Heart left ventricle (tissue), 16 donors: ENCODE measurements around the gene GPX1. TPM values are rescaled to one million over a fixed set of nuclear protein-coding genes. Genes with fewer than 3 reads are reported as not detected.
"Not testable (repeated sequence)": the region's sequence is repeated elsewhere in the genome, so short reads cannot be mapped to it uniquely, and the experiment has no call there.

ENCODE experiments used
- ATAC-seq, 4 donors: fragments of 200-7000 bp; cut with Tn5 transposase; one replicate each; pipeline ENCODE4 v1.9.1; 2020 to 2022; ENCODE audit warnings: moderate library complexity in 4 of 4, mild to moderate bottlenecking in 3 of 4, moderate number of reproducible peaks in 1 of 4
- DNase-seq, 5 donors: peaks; one replicate each; pipeline ENCODE4 v3.0.0-alpha.2; 2020
- H3K27ac ChIP-seq, 12 donors: fragments of 200-600 bp; sonication (generic) in 4 of 12; one replicate each; pipeline versions ENCODE4 v1.5.0 to v1.8.0; 2016 to 2022; ENCODE audit warnings: mild to moderate bottlenecking in 2 of 12
- H3K27me3 ChIP-seq, 9 donors: fragments of 200-600 bp; sonication (generic) in 2 of 9; one replicate each; pipeline versions ENCODE4 v1.5.1 to v1.8.0; 2016 to 2022; ENCODE audit warnings: mild to moderate bottlenecking in 3 of 9
- H3K36me3 ChIP-seq, 9 donors: fragments of 200-600 bp; sonication (generic) in 2 of 9; one replicate each; pipeline versions ENCODE4 v1.5.0 to v1.8.0; 2018 to 2022; ENCODE audit warnings: mild to moderate bottlenecking in 2 of 9
- H3K4me1 ChIP-seq, 12 donors: fragments of 200-600 bp; sonication (generic) in 4 of 12; one replicate each; pipeline versions ENCODE4 v1.5.0 to v1.8.0; 2016 to 2022; ENCODE audit warnings: mild to moderate bottlenecking in 3 of 12
- H3K4me3 ChIP-seq, 12 donors: fragments of 200-600 bp; sonication (generic) in 4 of 12; one replicate each; pipeline versions ENCODE4 v1.5.0 to v1.8.0; 2017 to 2022; ENCODE audit warnings: mild to moderate bottlenecking in 9 of 12, moderate library complexity in 4 of 12
- H3K9me3 ChIP-seq, 12 donors: fragments of 200-600 bp; sonication (generic) in 4 of 12; one replicate each; pipeline versions ENCODE4 v1.5.0 to v1.8.0; 2016 to 2022; ENCODE audit warnings: mild to moderate bottlenecking in 1 of 12
- POLR2A ChIP-seq, 2 donors: fragments of 450-650 bp; IDR thresholded peaks; one replicate each; pipeline ENCODE4 v1.6.1; 2017; ENCODE audit warnings: antibody characterized with exemption in 2 of 2, mild to moderate bottlenecking in 2 of 2, moderate library complexity in 2 of 2
- WGBS, 4 donors: extraction: QIAGEN DNeasy Blood & Tissue Kit in 2 of 4; methylation state at CpG; one replicate each; pipeline versions ENCODE4 v1.1.5 to v1.1.7; 2013 to 2018; 5-methylcytosine and 5-hydroxymethylcytosine counted together
- intact Hi-C, 10 donors: fragments of 100-400 bp; cut with DNase I; formaldehyde crosslinking; loops; one replicate each; pipeline versions ENCODE4 v1.11.1 to v1.14.2; 2022
- polyA plus RNA-seq, 2 donors: library from polyadenylated mRNA; stranded (reverse); fragments of 200-250 nt; gene quantifications; one replicate each; pipeline ENCODE4 v1.2.3, GENCODE V29; 2013
- total RNA-seq, 9 donors: library from RNA; depleted of rRNA in 2 of 9; stranded (reverse); fragments of >200 nt in 2 of 9; fragmentation: NEBNext Ultra II Directional in 3 of 9; extraction: Animal tissue kit (Norgen Biotek cat#: 25700) in 3 of 9; gene quantifications; one replicate each; pipeline versions ENCODE4 v1.1.0 to v1.2.4, GENCODE V29; 2016 to 2023
- TF ChIP-seq, protein P1 (sequence below), 12 donors: fragments of 200-600 bp; sonication (generic) in 4 of 12; IDR thresholded peaks; one replicate each; pipeline versions ENCODE4 v1.5.0 to v1.8.0; 2018 to 2022; ENCODE audit warnings: antibody characterized with exemption in 12 of 12, mild to moderate bottlenecking in 5 of 12
- donor health status: ischemic (EF 13 %, LVEDD 7.1; RV severe dilation, severe dysfunction).
- donor health status: healthy with polysubstance abuse.
- donor health status: DM: no; HTN: yes; CAD: no.
- donor health status: DM: no; HTN: no; CAD: no.
- donor health status: ischemic (EF 25% LVEDD 6.9; RV normal size, moderate dysfunction).
- donor health status: ischemic (EF 25% LVEDD 5.7; RV mildly dilated, moderate dysfunction).
- donor health status: healthy.
- donor health status: DM: yes; HTN: yes; CAD: no.
- donor health status: ischemic (EF 35%, LVEDD 5.7; RV mildly dilated, moderate dysfunction).
- donor health status: nonischemic (EF 11% LVEDD 7.7; RV severe dilation, severe dysfunction).
- donor health status: DM: yes; HTN: yes; CAD: no.
- donor health status: PGD.
- donor health status: ischemic (EF 29% LVEDD 5.4; RV normal size, mild dysfunction).
- donor health status: nonischemic (EF 23%, LVEDD 6.1; RV moderate dilation, normal function).

The GPX1 gene
- total and polyA plus RNA-seq, 11 donors, result 86.3 to 341 (median 154) TPM

- no peak overlapping the region for H3K27ac ChIP-seq
- no peaks in the 10 kb centered on the region for H3K9me3 ChIP-seq
- DNase-seq, result no peak
- H3K4me1 ChIP-seq, result peaks cover 0 to 80% (median 55%) of the 10 kb centered on the region in 12 donors
- H3K4me3 ChIP-seq, result no peak overlapping the region
- no peaks in the 10 kb centered on the region for H3K27me3 ChIP-seq
- H3K36me3 ChIP-seq, result peaks cover 0 to 51% (median 7%) of the 10 kb centered on the region in 9 donors
- 77 to 97% (median 92%) methylated on average over 5 of the region's 5 CpGs for WGBS, 4 donors
- ATAC-seq, result peak in 1 of 4 donors; percentile 21
- no peak for TF ChIP-seq POLR2A (IDR thresholded peaks at IDR 0.05)
- TF ChIP-seq, protein P1, sequence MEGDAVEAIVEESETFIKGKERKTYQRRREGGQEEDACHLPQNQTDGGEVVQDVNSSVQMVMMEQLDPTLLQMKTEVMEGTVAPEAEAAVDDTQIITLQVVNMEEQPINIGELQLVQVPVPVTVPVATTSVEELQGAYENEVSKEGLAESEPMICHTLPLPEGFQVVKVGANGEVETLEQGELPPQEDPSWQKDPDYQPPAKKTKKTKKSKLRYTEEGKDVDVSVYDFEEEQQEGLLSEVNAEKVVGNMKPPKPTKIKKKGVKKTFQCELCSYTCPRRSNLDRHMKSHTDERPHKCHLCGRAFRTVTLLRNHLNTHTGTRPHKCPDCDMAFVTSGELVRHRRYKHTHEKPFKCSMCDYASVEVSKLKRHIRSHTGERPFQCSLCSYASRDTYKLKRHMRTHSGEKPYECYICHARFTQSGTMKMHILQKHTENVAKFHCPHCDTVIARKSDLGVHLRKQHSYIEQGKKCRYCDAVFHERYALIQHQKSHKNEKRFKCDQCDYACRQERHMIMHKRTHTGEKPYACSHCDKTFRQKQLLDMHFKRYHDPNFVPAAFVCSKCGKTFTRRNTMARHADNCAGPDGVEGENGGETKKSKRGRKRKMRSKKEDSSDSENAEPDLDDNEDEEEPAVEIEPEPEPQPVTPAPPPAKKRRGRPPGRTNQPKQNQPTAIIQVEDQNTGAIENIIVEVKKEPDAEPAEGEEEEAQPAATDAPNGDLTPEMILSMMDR (IDR thresholded peaks at IDR 0.05), result no peak
- intact Hi-C loops, result loop anchor here in 1 of 10 donors (5.0 kb wide), 1 partner anchor 42 kb away; no protein-coding TSS in a partner anchor
Measured at GRCh38 chr3:49403891-49404290, 45.7 kb upstream of the GPX1 start.

DNA sequence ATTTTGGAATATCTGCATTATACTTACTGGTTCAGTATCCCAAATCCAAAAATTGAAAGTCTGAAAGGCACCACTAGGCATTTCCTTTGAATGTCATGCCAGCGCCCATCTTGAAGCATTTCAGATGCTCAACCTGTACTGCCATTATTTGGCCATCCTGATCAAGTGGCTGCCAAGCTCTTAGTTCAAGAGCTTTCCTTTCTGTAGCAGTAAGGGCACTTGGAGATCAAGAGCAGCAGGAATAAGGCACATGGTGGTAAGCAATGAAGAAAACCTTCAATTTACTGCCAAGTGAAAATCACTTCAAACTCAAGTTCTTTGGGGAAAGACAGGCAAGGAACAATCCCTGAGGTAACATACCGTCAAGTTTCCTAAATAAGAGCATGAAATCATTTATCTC is 43.6 kb upstream of the GPX1 start:
- WGBS, 4 donors, result 79 to 82% (median 81%) methylated on average over 2 of the region's 2 CpGs
- DNase-seq (no peak), ATAC-seq (no peak)
- peaks cover 0 to 81% (median 57%) of the 10 kb centered on the region in 12 donors for H3K4me1 ChIP-seq
- H3K9me3 ChIP-seq, result no peaks in the 10 kb centered on the region
- peak overlapping the region in 1 of 12 donors; percentile 6 for H3K27ac ChIP-seq
- H3K4me3 ChIP-seq, result no peak overlapping the region
- peaks cover 0 to 55% (median 8%) of the 10 kb centered on the region in 9 donors for H3K36me3 ChIP-seq
- intact Hi-C loops, result loop anchor here in 1 of 10 donors (5.0 kb wide), 1 partner anchor 39 kb away; no protein-coding TSS in a partner anchor
- TF ChIP-seq POLR2A (IDR thresholded peaks at IDR 0.05), result no peak
- no peaks in the 10 kb centered on the region for H3K27me3 ChIP-seq

GRCh38 chr3:49399461-49399860 is 41.3 kb upstream of the GPX1 start:
- H3K36me3 ChIP-seq, result peaks cover 0 to 59% (median 25%) of the 10 kb centered on the region in 9 donors
- ATAC-seq (no peak), DNase-seq (no peak)
- H3K27ac ChIP-seq, result no peak overlapping the region
- WGBS, 4 donors, result 88 to 98% (median 96%) methylated on average over 3 of the region's 3 CpGs
- TF ChIP-seq, protein P1 (IDR thresholded peaks at IDR 0.05), result no peak
- TF ChIP-seq POLR2A (IDR thresholded peaks at IDR 0.05), result no peak
- intact Hi-C loops, result loop anchor here in 1 of 10 donors (5.0 kb wide), 1 partner anchor 37 kb away; no protein-coding TSS in a partner anchor
- H3K4me3 ChIP-seq, result no peak overlapping the region
- peaks cover 0 to 75% (median 55%) of the 10 kb centered on the region in 12 donors for H3K4me1 ChIP-seq
- H3K9me3 ChIP-seq, result no peaks in the 10 kb centered on the region
- H3K27me3 ChIP-seq, result no peaks in the 10 kb centered on the region

GRCh38 chr3:49397470-49397869 is 39.3 kb upstream of the GPX1 start:
- Histone ChIP-seq H3K27ac (peak overlapping the region in 9 of 12 donors; percentile 22 to 78 (median 64)), H3K36me3 (peaks cover 0 to 51% (median 21%) of the 10 kb centered on the region in 9 donors), H3K4me1 (peaks cover 0 to 82% (median 59%) of the 10 kb centered on the region in 12 donors), H3K4me3 (peak overlapping the region in 3 of 12 donors; percentile 9 to 15 (median 10)), H3K9me3 (no peaks in the 10 kb centered on the region), H3K27me3 (no peaks in the 10 kb centered on the region)
- DNase-seq (peak in 2 of 5 donors; percentile 23 to 51), ATAC-seq (peak; percentile 66 to 94 (median 78))
- TF ChIP-seq POLR2A (IDR thresholded peaks at IDR 0.05), result no peak
- TF ChIP-seq, protein P1 (IDR thresholded peaks at IDR 0.05), result no peak
- intact Hi-C loops, result loop anchor here in 1 of 10 donors (5.0 kb wide), 1 partner anchor 35 kb away; no protein-coding TSS in a partner anchor
- 31 to 35% (median 32%) methylated on average over 4 of the region's 4 CpGs for WGBS, 4 donors

- H3K4me3 ChIP-seq, ATAC-seq, DNase-seq, H3K27ac ChIP-seq, intact Hi-C loops, H3K27me3 ChIP-seq, H3K9me3 ChIP-seq: not testable (repeated sequence)
- WGBS, 4 donors, result 79 to 91% (median 82%) methylated on average over 10 of the region's 10 CpGs
- peaks cover 4 to 75% (median 36%) of the 10 kb centered on the region in 12 donors for H3K4me1 ChIP-seq
- peaks cover 0 to 25% (median 18%) of the 10 kb centered on the region in 9 donors for H3K36me3 ChIP-seq
Measured at GRCh38 chr3:49391310-49391709, 33.2 kb upstream of the GPX1 start.
